PC-9 (cell line): ENCODE measurements around the gene SOX5. TPM values are rescaled to one million over a fixed set of nuclear protein-coding genes. Genes with fewer than 3 reads are reported as not detected.

ENCODE experiments used
- BruUV-seq: library from RNA; stranded (reverse); fragments of 400-500 nt; replicated peaks from 2 replicates; lab custom pipeline; 2021; lab: Mats Ljungman, UMichigan
- CTCF ChIA-PET: fragments of 300-600 bp; sonication (Branson Sonifier 250); formaldehyde crosslinking; loops from one replicate; lab custom pipeline; 2022; ENCODE audit warnings: antibody characterized with exemption; lab: Charles Lee
- POLR2A ChIA-PET: fragments of 300-600 bp; sonication (Branson Sonifier 250); formaldehyde crosslinking; loops from one replicate; lab custom pipeline; 2022; ENCODE audit warnings: antibody characterized with exemption; ENCODE audit not compliant: unreplicated experiment; lab: Charles Lee
- DNase-seq, 2 experiments: peaks; one replicate each; pipeline versions ENCODE4 v3.0.0 to v3.0.0-alpha.2; 2015 to 2022; ENCODE audit warnings: mixed read lengths in 1 of 2
- H2AFZ ChIP-seq: fragments of 200-600 bp; sonication (generic); 2 replicates; pipeline ENCODE4 v1.8.1; 2017; ENCODE audit warnings: antibody characterized with exemption
- H3F3A ChIP-seq: fragments of 200-600 bp; sonication (generic); 2 replicates; pipeline ENCODE4 v1.8.1; 2017; ENCODE audit warnings: antibody characterized with exemption, mild to moderate bottlenecking, low read depth; ENCODE audit not compliant: insufficient read depth
- H3K27ac ChIP-seq: fragments of 200-600 bp; sonication (generic); 2 replicates; pipeline ENCODE4 v1.6.1; 2016; ENCODE audit warnings: mixed run types
- H3K27me3 ChIP-seq: fragments of 200-600 bp; sonication (generic); 2 replicates; pipeline ENCODE4 v1.6.1; 2016; ENCODE audit warnings: low read depth, mixed run types; ENCODE audit not compliant: insufficient read depth
- H3K36me3 ChIP-seq: fragments of 200-600 bp; sonication (generic); 2 replicates; pipeline ENCODE4 v1.6.1; 2016; ENCODE audit warnings: low read depth, mixed run types
- H3K4me1 ChIP-seq: fragments of 200-600 bp; sonication (generic); replicated peaks from 2 replicates; pipeline ENCODE4 v1.6.1; 2016; ENCODE audit warnings: mixed run types; ENCODE audit not compliant: insufficient read depth
- H3K4me2 ChIP-seq: fragments of 200-600 bp; sonication (generic); 2 replicates; pipeline ENCODE4 v1.6.1; 2017; ENCODE audit warnings: mixed run types
- H3K4me3 ChIP-seq: fragments of 200-600 bp; sonication (generic); 2 replicates; pipeline ENCODE4 v1.6.1; 2016; ENCODE audit warnings: mixed run types
- H3K79me2 ChIP-seq: fragments of 200-600 bp; sonication (generic); 2 replicates; pipeline ENCODE4 v1.6.1; 2017; ENCODE audit warnings: low read depth, mixed run types
- H3K9me2 ChIP-seq: fragments of 200-600 bp; sonication (generic); 2 replicates; pipeline ENCODE4 v1.8.1; 2017; ENCODE audit warnings: mild to moderate bottlenecking; ENCODE audit not compliant: insufficient read depth
- H3K9me3 ChIP-seq: fragments of 200-600 bp; sonication (generic); 2 replicates; pipeline ENCODE4 v1.8.1; 2016; ENCODE audit warnings: low read depth; ENCODE audit not compliant: insufficient read depth
- H4K20me1 ChIP-seq: fragments of 200-600 bp; sonication (generic); 2 replicates; pipeline ENCODE4 v1.8.1; 2017; ENCODE audit not compliant: insufficient read depth
- CTCF ChIP-seq: fragments of 200-600 bp; sonication (generic); conservative IDR thresholded peaks from 2 replicates; pipeline ENCODE4 v1.6.1; 2017; ENCODE audit warnings: mixed run types, antibody characterized with exemption, mild to moderate bottlenecking, moderate library complexity
- EZH2 ChIP-seq: fragments of 200-600 bp; sonication (generic); IDR thresholded peaks from 2 replicates; pipeline ENCODE4 v1.8.0; 2017; ENCODE audit warnings: antibody characterized with exemption, low read depth
- intact Hi-C: fragments of 100-400 bp; cut with micrococcal nuclease; formaldehyde crosslinking; loops from one replicate; pipeline ENCODE4 v1.10.0; 2022; ENCODE audit not compliant: unreplicated experiment
- total RNA-seq: library from RNA; stranded (reverse); gene quantifications from 2 replicates; pipeline ENCODE4 v1.2.3, GENCODE V29; 2021

The SOX5 gene
- total RNA-seq, 1 experiment from 2014 or later, result not detected

- Histone ChIP-seq H3K36me3 (no peaks in the 10 kb centered on the region), H3K4me1 (no peaks in the 10 kb centered on the region), H3K27me3 (peaks cover 4% of the 10 kb centered on the region; the same call in 1 of the 2 replicates), H3K79me2 (no peaks in the 10 kb centered on the region), H3K4me2 (no peak overlapping the region), H2AFZ (no peak overlapping the region), H4K20me1 (no peaks in the 10 kb centered on the region), H3F3A (no peaks in the 10 kb centered on the region), H3K9me2 (no peaks in the 10 kb centered on the region; the same call in 1 of the 2 replicates), H3K4me3 (no peak overlapping the region), H3K27ac (no peak overlapping the region), H3K9me3 (no peaks in the 10 kb centered on the region)
- POLR2A ChIA-PET, result no interaction called here
- no peak for DNase-seq
- TF ChIP-seq EZH2 (no peak), CTCF (no peak)
- CTCF ChIA-PET, result no interaction called here
- no TSS peak for BruUV-seq
- intact Hi-C loops, result no loop called here
Observed at GRCh38 chr12:23659131-23659530, 290.3 kb downstream of the SOX5 start.

- BruUV-seq, result no TSS peak
- POLR2A ChIA-PET, result no interaction called here
- intact Hi-C loops, result no loop called here
Observed at GRCh38 chr12:23657598-23657997, 291.9 kb downstream of the SOX5 start.

GRCh38 chr12:23655884-23656283 lies 293.6 kb downstream of the SOX5 start:
- H3K4me3 ChIP-seq, result no peak overlapping the region
- CTCF ChIA-PET, result no interaction called here
- no peak overlapping the region for H3K4me2 ChIP-seq
- BruUV-seq, result no TSS peak
- H3F3A ChIP-seq, result no peaks in the 10 kb centered on the region
- H4K20me1 ChIP-seq, result no peaks in the 10 kb centered on the region
- H3K27me3 ChIP-seq, result peaks cover 4% of the 10 kb centered on the region; the same call in 1 of the 2 replicates
- H3K27ac ChIP-seq, result no peak overlapping the region
- H3K36me3 ChIP-seq, result no peaks in the 10 kb centered on the region
- intact Hi-C loops, result no loop called here
- POLR2A ChIA-PET, result no interaction called here
- H2AFZ ChIP-seq, result no peak overlapping the region
- no peaks in the 10 kb centered on the region for H3K9me2 ChIP-seq
- H3K4me1 ChIP-seq, result no peaks in the 10 kb centered on the region
- DNase-seq, result no peak
- H3K9me3 ChIP-seq, result no peaks in the 10 kb centered on the region
- TF ChIP-seq CTCF, result no peak
- TF ChIP-seq EZH2, result no peak
- H3K79me2 ChIP-seq, result no peaks in the 10 kb centered on the region

More at GRCh38 chr12:23657598-23657997, 291.9 kb downstream of the SOX5 start:
- CTCF ChIA-PET, result no interaction called here
- Histone ChIP-seq H3K9me3 (no peaks in the 10 kb centered on the region), H3K4me2 (no peak overlapping the region), H3K9me2 (no peaks in the 10 kb centered on the region), H3F3A (no peaks in the 10 kb centered on the region), H3K4me1 (no peaks in the 10 kb centered on the region), H3K27me3 (peaks cover 4% of the 10 kb centered on the region; the same call in 1 of the 2 replicates), H4K20me1 (no peaks in the 10 kb centered on the region), H3K4me3 (no peak overlapping the region), H2AFZ (no peak overlapping the region), H3K79me2 (no peaks in the 10 kb centered on the region), H3K36me3 (no peaks in the 10 kb centered on the region), H3K27ac (no peak overlapping the region)
- TF ChIP-seq CTCF (no peak), EZH2 (no peak)
- no peak for DNase-seq
